ENCODE data around the gene CENPO.
"Not testable (repeated sequence)": the region's sequence is repeated elsewhere in the genome, so short reads cannot be mapped to it uniquely, and the experiment has no call there.

The CENPO gene

DNA sequence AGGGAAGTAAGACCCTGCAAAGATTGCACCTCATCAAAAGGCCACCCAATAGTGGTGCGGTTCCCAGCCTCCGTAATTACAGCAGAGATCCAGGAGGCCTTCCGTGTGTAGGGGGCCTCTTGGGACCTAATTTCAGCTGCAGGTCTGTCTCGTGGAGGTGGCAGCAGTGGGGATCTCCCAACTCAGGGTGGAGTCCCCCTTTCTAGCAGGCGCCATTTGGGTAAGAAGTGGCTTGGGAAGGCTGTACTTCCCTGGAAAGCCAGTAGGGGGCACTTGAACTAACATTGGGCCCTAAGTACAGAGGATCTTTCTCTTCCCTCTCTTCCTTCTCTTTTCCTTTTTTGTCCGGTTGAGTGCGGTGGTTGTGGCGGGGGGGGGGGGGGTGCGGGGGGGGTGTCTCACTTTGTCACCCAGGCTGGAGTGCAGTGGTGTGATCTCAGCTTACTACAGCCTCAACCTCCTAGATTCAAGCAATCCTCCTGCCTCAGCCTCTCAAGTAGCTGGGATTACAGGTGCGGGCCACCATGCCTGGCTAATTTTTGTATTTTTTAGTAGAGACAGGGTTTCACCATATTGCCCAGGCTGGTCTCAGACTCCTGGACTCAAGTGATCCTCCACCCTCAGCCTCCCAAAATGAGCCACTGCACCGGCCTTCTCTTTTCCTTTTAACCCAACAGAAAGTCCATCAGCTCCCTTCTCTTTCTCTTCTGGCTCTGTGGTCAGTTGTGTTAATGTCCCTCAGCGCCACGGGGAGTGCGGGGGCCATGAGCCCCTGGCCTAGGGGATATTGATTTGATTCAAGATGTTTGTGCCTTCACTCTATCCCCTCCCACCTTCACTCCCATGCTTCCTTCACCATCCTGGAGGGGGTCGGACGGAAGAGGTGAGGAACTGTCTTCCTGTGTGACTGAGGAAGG, 32.0 kb downstream of the CENPO start:
- DNase-seq = no peak

DNA sequence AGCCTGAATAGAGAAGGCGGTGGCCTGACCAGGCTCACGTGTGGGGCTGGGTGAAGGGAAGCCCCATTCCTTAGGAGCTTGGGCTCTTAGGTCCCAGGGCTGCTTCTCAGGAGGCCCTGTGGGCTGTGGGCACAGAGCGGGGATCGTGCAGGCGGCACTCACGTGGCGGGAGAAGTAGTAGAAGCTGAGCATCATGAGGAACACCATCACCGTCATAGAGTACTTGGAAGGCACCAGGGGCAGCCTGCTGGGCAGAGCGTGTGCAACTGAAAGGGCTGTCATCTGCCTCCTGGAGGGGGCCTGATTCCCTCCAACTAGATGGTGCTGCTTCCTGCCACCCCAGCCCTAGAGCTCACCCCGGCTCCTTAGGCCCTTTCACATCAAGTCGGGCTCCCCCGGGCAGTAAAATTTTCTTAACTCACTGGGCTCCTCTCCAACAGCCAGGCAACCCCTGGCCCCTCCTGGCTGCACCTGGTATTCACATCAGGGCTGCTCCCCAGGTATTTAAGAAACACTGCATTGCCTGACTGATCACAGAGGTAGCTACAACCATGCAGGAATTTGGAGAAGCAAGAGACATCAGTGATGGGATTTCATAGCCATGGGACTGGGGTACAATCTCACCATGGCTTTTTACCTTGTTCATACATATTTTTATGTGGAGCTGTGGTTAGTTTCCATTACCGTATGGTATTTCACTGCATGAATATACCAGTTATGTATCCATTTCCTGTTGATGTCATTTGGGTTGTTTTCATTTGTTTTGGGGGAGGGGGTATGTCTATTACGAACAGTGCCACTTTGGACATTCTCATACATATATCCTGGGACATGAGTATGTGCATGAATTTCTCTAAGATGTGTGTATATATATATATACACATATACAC, 32.9 kb downstream of the CENPO start:
- no peak for DNase-seq

DNA sequence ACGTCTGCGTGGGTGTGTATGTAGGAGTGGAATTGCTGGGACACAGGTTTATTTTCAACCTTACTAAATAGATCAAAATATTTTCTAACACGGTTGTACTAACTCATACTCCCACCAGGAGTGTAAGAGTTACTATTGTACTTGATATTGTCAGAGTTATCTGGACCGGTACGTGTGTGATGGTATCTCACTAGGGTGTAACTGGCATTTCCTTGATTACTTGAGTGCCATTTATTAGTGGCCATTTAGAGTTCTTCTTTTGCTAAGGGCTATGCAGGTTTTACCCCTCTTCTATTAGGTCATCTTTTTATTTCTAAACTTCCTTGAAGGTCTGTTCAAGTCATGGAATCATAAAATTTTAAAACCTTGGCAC, 33.5 kb downstream of the CENPO start:
- DNase-seq = no peak

DNA sequence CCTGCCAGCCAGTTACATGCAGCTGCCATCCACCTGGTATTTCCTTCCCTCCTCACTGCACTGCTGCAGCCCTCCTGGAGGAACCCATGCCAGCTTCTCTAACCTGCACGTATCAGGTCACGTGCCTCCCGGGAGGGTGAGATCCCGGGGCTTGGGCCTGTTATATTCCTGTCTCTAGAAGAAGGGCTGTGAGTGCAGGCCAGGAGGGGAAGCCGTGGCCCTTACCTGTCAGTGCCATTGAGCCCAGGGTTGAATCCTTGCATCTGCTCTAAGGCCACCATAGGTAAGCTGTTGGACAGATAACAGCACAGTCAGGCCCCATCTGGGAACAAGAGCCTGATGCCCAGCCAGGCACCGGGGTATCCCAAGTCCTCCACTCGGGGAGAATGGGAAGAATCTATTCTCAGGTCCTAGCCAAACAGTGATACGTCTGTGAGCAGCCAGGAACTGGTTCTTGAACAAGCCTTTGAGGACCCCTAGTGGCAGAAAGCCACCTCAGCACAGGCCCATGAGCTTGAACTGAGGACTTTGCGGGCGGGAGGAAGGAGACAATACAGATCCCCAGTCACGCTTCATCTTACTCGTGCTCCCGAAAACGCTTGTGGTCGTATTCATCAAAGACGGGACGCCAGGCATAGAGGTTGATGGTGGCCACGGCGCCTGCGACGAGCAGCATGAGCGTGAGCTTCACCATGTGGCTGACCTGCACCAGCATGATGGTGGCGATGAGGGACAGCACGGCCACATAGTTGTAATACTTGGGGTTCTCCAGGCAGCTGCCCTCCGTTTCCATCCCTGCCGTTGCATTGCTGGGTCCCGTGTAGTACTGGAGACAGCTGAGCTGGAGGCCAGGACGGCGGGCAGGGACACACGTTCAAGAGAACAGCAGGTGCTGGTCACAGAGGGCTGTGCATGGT, 34.4 kb downstream of the CENPO start:
- DNase-seq = peak; percentile 91

DNA sequence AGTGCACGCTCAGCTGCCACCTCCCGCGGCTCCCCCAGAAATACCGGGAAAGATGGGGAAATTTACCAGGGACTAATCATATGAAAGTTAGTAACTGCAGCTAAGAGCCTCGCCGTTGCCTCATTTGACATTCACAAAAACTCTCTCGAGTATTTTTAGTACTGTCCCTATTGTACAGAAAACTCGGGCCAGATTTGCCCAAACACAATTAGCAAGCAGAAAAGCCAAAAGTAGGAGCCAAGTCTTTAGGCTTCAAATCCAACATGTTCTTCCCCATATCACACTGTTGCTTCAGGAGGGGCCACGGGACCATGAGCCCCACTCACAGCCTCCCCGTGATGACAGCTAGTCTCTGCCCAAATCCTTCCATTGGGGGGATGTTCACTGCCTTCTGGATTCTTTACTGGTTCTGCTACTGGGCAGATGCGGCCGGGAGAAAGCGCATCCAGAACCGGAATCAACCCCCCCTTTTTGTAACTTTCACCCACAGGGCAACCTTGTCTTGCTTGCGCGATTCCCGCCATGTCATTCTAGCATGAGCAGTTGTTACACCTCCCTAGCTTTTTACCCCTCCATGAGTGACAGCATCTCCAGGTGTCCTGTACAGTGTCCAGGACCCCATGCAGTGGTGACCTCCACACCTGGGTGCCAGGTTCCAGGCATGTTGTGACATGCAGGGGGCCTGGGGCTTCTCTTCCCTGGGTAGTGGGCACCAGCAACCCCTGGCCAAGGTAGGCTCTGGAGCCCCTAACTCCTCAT, 35.2 kb downstream of the CENPO start:
- no peak for DNase-seq

DNA sequence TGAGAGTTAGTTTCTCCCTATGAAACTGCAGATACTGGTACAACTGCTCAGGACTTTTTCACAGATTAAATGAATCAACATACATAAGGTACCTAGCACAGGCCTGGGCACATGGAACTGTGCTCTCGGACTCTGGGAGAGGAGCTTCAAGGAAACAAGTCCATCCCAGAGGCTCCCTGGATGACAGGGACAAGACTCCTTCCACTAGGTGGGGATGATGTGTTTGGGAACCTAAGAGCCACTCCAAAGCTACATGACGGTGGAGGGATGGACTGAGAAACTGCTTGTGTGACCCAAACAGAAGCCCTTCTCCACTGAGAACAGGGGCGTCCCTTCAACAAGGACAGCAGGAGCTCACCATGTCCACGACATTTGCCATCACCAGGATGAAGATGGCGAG, 37.1 kb downstream of the CENPO start:
- peak; percentile 9 for DNase-seq

DNA sequence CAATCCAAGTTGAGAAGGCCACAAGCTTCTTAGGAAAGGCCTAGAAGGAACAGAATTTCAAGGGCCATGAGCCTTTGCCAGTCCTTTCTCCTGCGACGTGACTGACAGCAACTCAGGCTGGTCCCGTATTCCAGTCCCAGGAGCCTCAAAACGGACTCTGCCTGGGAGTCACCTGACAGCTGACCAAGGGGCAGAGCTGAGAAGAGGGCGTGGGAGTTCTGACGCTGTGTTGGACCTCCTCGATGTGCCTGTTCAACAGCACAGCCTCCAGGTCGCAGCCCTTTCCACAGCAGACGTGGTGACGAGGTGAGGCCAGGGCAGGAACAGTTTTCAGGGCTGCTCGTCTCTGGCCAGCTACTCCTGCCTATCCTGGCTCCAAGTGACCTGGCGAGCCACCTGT, 37.6 kb downstream of the CENPO start:
- DNase-seq = no peak

DNA sequence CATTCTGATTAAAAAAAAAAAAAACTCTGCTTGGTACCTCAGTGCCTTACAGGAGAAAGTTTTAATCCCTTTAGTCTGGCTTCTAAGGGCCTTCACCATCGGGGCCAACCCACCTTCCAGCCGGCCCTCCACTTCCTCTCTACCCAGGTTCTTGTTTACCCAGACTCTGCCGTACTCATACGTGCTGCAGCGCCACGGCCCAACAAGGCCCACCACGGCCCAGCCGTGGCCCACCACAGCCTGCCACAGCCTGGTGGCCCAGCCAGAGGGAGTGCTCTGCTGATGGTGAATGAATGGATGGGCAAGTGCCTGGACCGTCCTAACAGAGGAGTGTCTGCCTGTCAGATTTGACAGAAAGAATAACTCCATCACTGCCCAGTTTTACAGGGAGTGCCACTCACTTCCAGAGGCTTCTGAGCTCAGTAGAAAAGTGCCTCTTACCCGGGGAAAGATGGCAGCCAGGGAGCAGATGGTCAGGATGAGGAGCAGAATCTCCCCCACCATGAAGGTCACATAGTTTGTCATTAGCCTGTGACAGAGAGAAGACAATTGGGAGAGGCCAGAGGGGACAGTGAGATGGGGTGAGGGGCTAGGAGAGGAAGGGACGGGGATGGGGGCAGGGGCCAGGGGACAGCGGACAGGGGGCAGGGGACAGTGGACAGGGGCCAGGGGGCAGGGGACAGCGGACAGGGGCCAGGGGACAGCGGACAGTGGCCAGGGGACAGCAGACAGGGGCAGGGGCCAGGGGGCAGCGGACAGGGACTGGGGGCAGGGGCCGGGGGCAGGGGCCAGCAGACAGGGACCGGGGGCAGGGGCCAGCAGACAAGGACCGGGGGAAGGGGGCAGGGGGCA, 38.2 kb downstream of the CENPO start:
- DNase-seq = no peak

DNA sequence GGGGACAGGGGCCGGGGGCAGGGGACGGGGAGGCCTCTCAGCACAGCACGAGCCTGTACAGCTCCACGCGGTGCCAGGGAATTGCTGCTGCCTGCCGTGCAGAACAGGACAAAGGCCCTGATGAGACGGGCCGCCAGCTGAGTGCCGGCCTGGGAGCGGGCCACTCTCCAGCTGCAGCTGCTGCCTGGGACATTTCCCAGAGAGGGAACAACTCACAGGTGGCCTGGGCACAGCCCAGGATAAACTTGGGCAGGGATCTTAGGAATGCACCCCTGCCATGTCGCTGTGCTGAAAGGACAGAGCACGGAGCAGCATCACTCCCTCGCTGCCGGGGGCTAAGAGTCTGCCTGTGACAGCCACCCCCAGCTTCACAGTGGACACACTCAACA, 38.8 kb downstream of the CENPO start:
- DNase-seq = peak; percentile 84

DNA sequence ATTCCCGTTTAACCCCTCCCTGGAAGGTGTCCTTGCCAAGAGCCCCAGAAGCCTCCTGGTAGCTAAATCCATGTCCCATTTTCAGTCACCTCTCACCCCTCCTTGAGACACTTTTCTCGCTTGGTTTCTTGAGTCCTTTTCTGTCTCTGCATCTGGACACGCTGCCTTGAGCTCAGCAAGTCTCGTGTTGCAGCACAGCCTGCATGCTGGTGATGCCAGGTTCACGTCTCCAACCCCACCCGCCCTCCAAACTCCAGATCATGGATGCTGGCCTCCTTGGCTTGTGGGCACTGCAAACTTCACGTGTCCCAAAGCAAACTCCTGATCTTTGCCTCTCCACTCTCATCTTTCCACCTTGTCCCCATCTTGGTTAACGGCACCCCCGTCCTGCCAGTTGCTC, 39.3 kb downstream of the CENPO start:
- DNase-seq = no peak

DNA sequence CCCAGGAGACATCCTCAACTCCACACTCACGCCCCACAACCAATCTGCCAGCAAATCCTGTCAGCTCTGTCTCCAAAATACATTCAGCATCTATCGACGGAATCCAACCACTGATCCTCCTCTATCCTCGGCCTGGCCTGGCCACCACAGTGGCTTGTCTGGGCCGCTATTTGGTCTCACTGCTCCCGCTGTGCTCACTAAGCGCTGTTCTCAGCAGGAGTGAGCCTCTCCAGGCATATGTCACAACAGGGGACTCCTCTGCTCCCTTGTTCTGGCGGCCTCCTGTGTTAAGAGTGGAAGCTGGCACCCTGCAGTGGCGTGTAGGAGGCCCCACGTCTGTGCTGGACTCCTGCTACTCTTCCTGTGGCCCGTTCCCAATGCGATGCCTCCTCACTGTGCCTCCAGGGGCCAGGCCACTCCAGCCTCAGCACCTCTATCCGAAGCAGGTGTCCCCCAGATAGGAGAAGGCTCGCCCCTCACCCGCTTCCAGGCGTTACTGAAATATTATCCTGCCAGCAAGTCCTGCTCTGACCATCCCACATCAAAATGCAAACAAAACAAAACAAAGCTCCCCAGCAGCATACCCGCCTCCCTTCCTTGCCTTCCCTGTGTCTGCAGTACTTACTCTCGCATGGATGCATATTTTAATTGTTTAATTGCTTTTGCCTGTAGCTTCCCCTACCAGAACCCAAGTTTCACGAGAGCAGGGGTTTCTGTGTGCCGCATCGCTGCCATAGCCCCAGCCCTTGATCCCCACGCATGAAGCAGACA, 39.9 kb downstream of the CENPO start:
- DNase-seq = no peak

DNA sequence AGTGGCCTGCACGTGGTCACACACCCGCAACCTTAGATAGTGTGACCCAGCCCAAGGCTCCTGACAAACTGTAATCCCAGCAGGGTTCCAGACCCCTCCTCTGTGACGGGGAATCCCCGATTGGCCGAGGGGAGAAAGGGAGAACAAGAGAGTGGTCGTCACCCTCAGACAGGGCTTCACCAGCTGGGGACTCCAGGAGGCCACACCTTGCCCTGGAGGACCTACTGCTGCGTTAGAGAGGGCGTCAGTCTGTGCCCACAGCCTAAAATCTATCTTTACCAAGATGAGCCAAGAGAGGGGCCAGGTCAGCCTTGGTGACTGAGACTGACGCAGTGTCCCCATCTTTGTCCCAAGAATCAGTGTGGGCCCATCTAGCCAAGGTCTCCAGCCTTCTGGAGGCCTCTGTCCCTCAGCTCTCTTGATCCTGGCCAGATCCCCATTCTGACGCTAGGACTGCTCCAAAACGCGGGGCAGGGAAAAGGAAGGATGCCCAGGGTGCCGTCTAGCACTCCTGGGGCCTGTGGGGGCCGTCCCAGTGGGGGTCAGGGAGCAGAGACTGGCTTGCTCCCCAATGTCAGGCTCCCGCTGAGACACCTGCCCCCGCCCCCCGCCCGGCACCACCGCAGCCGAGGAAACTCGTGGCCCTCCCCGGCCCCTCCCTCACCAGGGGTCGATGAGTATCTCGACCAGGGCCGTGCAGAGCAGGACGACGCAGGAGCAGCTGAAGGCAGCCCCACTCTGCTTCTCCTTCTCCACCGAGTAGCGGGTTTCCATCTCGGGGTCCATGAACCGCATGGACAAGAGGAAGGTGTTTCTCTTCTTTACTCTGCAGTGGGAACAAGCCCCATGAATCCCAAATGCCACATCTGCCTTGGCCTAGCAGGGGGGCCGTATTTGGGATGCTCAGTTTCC, 40.9 kb downstream of the CENPO start:
- DNase-seq = no peak

DNA sequence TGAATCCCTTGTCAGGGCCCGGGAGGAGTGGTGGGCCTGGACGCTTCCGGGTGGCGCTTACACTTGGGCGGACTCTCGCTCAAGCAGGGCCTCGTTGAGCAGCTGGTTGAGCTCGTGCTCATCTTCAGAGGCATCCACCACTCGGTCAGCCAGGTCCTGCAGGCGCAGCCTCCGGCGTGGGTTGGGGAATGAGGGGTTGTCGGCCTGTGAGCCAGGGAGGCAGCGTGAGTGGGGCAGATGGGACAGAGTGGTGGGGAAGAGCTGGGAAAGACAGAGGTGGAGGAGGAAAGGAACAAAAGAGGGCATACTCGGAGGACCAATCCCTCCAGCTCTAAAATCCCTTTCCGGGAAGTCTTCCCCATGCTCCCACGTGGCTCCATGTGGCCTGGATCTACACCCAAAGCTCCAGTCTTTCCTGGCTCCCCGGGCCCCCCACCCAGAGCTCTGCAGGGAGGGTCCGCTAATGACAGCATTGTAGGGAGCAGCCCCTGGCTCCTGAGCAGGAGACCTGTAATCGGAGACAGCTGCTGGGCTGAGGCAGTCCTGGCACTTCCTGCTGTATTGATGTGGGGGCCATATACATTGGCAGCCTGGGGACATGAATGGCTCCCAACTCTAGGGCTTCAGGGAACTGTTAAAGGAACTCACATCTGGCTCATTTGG, 41.6 kb downstream of the CENPO start:
- no peak for DNase-seq

DNA sequence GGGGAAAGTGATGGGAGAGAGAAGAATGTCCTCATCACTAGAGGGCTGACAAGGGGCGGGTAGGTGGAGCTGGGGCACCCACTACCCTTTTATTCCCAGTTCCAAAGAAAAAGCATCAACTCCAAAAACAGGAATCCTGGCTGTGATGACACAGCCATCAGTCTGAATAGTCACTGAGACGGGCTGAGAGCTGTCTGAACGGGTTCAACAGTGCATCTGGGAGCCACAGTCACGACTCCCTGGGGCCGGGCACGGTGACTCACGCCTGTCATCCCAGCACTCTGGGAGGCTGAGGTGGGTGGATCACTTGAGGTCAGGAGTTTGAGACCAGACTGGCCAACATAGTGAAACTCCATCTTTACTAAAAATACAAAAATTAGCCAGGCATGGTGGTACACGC, 42.2 kb downstream of the CENPO start:
- not testable (repeated sequence) for DNase-seq

DNA sequence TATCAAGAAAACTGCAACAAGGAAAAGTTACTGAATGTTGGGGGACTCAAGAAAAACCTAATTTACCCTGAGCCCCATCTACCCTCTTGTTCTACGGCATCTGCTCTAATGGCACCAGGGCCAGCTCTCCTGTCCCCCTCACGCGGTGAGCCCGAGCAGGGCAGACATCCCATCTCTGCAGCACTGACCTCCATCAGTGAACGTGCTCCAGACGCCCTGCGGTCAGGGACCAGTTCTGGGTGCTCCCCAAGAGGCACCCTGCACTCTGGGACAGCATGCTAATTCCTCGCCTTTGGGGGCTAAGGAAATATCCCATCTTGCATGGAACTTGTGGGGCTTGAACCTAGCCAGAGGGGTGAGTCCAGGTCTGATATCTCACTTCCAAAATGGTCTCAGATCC, 43.0 kb downstream of the CENPO start:
- DNase-seq = no peak

DNA sequence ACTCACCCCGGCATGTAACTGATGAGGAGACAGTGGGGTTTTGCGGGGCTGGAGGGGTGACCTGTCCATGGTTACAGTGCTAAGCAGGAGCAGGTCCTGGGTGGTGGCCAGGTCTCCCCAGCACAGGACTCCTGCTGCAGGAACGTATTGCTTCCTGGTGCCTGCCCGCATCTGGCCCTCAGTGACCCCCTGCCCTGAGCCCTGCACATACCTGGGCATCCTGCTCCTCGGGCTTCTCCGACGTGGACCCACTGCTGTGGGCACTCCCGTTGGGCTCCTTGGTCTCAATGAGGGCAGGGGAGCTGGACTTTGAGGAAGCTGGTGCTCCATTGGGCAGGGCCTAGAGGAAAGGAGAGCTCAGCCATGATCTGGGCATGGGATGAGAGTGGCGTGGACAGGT, 43.5 kb downstream of the CENPO start:
- DNase-seq = no peak

DNA sequence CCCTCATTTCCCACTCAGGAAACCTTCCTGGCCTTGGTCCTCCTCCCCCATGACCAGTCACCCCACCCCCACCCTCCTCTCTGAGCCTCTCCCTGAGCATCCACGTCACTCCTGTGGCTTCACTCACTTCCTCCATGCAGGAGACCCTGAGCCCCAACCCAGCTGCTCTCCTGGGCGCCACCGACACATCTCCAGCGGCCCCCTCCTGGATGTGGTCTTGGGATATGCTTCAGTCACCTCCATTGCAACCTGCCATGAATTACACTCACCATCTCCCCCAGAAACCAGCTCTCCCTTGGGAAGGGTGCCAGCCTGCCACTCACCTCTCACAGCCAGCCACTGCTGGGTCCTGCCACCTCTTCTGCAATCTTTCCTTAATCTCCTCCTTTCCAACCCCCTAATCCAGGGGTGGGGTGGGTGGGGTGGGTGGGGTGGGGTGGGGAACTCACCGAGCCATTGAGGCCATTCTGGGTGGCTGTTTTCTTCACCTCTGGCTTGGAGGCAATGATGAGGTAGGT, 44.8 kb downstream of the CENPO start:
- DNase-seq = no peak

DNA sequence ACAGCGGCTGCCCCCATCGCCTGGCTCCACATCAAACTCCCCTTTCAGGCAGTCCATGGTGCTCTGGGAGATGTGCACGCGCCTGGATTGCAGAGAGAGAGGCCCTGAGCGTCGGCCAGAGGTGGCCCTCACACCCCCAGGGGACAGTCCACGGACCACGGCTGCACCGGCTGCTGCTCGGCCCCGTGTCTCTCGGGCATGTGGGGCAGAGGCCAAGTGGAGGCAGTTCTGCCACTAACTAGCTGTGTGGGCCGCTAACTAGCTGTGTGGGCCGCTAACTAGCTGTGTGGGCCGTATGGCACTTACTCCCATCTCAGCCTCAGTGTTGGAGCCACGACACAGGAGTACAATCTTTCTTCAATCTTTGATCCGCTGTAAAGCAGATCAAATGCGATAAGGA, 45.3 kb downstream of the CENPO start:
- DNase-seq = no peak
